Retinal pigment epithelial cell (primary cell): ENCODE measurements around the gene ISCU.

Source experiments
- DNase-seq: peaks from one replicate; pipeline ENCODE4 v3.0.0-alpha.2; 2010; ENCODE audit warnings: low read depth
- H3K4me3 ChIP-seq: 2 replicates; pipeline ENCODE4 v1.5.1; 2011; ENCODE audit warnings: mild to moderate bottlenecking, low read length, control low read depth, moderate library complexity
- TF ChIP-seq, protein P1 (sequence below): conservative IDR thresholded peaks from 2 replicates; pipeline ENCODE4 v1.5.1; 2011; ENCODE audit warnings: low read depth, low read length, control low read depth, inconsistent platforms

ISCU gene

DNA sequence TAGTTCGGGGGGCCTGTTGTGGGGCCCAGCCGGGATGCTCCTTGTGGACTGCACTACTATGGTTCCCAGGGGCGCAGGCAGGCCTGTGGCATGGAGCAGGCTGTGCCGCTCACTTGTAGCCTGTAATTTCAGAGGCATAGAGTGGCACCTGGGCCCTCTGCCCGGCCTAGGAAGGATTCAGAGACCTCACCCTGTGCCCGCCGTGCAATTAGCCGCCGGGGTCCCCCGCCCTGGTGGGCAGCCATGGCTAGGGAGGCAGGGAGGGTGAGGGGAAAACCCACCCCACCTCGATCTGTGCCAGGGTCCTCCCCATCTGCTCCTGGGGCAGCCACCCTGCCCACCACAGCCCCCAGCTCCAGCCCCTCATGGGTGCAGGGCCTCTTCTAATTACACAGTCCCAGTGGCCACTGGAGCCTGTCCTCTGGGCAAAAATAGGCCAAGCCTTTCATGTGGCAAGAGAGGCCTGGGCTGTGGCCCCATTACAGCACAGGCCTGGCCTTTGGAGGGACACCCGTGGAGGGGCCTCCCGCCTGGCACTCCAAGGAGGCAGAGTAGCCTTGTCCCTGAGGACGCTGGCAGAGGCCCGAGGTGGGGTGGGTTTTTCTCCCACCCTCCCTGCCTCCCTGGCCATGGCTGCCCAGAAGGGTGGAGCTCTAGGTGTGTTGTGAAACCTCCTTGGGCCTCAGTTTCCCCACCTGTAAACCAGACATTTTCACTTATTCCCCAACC lies 40.7 kb downstream of the ISCU start:
- DNase-seq = no peak
- TF ChIP-seq, protein P1, sequence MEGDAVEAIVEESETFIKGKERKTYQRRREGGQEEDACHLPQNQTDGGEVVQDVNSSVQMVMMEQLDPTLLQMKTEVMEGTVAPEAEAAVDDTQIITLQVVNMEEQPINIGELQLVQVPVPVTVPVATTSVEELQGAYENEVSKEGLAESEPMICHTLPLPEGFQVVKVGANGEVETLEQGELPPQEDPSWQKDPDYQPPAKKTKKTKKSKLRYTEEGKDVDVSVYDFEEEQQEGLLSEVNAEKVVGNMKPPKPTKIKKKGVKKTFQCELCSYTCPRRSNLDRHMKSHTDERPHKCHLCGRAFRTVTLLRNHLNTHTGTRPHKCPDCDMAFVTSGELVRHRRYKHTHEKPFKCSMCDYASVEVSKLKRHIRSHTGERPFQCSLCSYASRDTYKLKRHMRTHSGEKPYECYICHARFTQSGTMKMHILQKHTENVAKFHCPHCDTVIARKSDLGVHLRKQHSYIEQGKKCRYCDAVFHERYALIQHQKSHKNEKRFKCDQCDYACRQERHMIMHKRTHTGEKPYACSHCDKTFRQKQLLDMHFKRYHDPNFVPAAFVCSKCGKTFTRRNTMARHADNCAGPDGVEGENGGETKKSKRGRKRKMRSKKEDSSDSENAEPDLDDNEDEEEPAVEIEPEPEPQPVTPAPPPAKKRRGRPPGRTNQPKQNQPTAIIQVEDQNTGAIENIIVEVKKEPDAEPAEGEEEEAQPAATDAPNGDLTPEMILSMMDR = no peak
- H3K4me3 ChIP-seq = no peak overlapping the region

DNA sequence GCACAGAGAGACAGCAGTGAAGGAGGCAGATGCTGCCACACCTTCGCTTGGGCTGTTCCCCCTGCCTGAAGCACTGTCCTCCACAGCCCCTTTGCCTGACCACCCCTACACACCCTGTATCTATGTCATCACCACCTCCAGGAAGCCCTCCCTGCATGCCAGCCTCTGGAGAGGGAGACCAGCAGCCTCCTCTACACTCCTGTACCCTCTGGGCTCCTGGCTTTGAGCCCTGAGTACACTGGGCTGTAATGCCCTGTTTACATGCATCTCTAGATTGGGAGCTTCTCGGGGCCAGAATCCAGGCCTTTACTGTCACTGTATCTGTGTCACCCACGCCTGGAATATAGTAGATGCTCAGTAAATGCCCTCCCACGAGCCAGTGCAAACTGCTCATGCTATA lies 41.3 kb downstream of the ISCU start:
- no peak for DNase-seq
- no peak overlapping the region for H3K4me3 ChIP-seq
- TF ChIP-seq, protein P1 = no peak

DNA sequence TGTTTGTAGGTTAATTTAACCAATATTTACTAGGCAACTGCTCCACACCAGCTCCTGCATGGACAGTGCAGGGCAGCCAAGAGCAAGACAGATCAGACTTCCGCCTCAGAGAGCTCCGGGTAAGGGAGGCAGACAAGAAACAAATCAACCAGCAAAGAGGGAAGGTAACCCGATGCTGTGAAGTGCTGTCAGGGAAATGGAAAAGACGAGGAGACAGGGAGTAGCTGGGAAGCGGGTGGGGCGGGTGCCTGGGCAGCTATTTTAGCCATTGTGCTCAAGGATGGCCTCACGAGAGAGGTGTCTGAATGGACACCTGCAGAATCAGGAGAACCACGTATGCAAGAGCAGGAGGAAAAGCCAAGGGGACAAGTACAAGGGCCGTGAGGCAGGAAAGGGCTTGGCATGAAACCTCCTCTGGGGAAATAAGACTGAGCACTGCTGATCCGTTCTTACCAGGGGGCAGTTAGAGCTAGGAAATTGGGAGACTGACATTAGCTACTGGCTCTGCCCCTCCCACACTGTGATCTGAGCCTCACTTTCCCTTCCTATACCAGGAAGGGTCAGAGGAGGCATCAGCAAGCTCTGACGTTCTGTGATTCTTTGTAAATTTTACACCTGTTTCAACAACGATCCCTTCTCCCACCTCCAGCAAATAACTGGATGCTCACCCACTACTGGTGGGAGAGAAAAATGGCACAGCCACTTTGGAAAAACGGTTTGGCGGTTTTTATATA lies 42.0 kb downstream of the ISCU start:
- no peak for DNase-seq
- no peak overlapping the region for H3K4me3 ChIP-seq
- TF ChIP-seq, protein P1 = no peak

DNA sequence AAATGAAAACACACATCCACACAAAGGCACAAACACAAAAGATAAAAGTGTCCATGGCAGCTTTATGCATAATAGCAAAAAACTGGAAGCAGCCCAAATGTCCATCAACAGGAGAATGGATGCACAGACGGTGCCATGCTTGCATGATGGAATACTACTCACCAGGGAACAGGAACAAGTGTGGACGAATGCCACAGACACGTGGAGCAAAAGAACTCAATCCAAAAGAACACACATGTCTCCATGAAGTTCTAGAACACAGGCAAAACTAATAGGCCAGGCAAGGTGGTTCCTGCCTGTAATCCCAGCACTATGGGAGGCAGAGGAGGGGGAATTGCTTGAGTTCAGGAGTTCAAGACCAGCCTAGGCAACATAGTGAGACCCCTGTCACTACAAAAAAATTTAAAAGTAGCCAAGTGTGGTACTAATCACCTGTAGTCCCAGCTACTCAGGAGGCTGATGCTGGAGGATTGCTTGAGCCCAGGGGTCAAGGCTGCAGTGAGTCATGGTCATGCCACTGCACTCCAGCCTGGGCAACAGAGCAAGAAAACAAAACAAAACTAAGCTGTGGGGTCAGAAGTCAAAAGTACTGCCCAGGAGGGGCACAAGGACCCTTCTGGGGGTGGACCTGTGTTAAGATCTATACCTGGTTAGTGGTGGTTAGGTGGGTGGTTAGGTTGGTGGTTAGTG lies 42.7 kb downstream of the ISCU start:
- DNase-seq = no peak
- no peak overlapping the region for H3K4me3 ChIP-seq
- TF ChIP-seq, protein P1 = no peak

DNA sequence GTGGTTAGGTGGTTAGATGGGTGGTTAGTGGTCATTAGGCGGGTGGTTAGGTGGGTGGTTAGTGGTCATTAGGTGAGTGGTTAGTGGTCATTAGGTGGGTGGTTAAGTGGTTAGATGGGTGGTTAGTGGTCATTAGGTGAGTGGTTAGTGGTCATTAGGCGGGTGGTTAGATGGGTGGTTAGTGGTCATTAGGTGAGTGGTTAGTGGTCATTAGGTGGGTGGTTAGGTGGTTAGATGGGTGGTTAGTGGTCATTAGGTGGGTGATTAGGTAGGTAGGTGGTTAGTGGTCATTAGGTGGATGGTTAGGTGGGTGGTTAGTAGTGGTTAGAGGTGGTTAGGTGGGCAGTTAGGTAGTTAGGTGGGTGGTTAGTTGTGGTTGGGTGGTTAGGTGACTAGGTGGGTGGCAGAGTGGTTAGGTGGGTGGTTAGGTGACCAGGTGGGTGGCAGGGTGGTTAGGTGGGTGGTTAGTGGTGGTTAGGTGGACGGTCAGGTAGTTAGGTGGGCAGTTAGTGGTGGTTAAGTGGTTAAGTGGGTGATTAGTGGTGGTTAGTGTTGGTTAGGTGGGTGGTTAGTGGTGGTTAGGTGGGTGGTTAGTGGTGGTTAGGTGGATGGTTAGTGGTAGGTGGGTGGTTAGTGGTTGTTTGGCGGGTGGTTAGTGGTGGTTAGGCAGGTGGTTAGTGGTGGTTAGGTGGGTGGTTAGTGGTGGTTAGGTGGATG lies 43.5 kb downstream of the ISCU start:
- no peak for DNase-seq
- TF ChIP-seq, protein P1 = no peak
- no peak overlapping the region for H3K4me3 ChIP-seq

DNA sequence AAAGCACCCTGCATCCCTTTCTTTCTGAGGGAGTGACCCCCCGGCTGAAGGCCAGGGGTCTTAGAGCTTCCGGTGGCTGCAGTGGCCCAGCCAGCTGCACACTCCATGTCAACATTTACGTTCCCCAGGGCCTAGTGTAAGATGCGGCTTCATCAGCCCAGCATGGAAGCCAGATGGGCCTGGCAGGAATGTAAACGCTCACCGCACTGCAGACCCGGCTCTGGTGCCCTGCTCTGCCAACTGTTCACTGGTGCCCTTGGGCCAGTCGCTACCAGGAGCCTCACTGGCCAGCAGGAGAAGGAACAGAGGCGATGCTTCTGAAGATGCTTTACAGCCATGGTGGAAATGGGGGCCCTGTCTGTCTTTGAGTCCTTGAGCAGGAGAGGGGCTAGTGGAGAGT lies 44.1 kb downstream of the ISCU start:
- TF ChIP-seq, protein P1 = no peak
- DNase-seq = no peak
- no peak overlapping the region for H3K4me3 ChIP-seq
